Amniotic epithelial cell (primary cell): Measurements from ENCODE around the gene HEXIM2.

Experiments
- DNase-seq: peaks from one replicate; pipeline ENCODE4 v3.0.0-alpha.2; 2010; ENCODE audit warnings: low read depth

The HEXIM2 gene

GRCh38 chr17:45144199-45145034 is 17.3 kb upstream of the HEXIM2 start:
- DNase-seq = no peak

GRCh38 chr17:45145035-45145389 is 16.7 kb upstream of the HEXIM2 start:
- no peak for DNase-seq

GRCh38 chr17:45146166-45146565 is 15.5 kb upstream of the HEXIM2 start:
- no peak for DNase-seq

DNA sequence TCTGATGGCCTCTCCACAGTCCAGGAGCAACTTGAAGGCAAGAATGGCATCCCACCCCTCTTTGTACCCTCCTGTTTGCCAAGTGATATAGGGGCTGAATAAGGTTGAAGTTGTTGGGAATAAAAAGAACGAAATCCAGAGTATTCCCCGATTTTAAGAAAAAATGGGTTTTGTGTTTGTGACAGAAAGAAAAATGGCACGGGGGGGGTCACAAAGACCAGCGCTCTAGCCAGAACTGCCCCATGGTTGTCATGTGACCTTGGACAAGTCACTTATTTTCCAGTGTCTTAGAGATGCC is 15.1 kb upstream of the HEXIM2 start:
- DNase-seq = no peak

- peak; percentile 95 for DNase-seq
Measured at GRCh38 chr17:45146890-45147580, 14.6 kb upstream of the HEXIM2 start.

DNA sequence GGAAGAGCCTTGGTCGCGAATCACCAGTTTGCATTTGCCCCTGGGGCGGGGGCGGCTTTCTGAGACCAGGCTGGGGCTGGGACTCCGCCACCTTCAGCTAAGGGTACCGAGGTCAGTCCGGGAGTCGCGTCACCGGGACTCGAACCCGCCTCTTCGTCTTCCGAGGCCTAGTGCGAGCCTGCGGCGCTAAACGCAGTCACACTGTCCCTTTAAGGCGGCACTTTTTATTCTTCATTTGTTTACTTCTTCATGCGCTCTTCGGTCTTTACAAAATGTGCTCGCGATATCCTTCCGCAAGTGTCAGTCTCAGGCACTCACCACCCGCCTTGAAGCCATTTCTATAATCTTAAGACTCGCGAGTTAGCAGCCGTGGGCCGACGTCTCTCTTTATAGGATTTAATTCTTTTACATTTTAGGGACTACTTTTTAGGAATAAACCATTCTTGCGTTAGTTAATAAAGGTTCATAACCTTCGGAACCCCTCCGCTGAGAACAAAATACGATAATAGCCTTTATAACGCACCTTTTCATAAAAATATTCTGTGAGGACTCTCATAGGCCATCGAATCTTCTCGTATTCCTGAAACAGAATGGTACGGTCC is 14.0 kb upstream of the HEXIM2 start:
- peak; percentile 97 for DNase-seq

DNA sequence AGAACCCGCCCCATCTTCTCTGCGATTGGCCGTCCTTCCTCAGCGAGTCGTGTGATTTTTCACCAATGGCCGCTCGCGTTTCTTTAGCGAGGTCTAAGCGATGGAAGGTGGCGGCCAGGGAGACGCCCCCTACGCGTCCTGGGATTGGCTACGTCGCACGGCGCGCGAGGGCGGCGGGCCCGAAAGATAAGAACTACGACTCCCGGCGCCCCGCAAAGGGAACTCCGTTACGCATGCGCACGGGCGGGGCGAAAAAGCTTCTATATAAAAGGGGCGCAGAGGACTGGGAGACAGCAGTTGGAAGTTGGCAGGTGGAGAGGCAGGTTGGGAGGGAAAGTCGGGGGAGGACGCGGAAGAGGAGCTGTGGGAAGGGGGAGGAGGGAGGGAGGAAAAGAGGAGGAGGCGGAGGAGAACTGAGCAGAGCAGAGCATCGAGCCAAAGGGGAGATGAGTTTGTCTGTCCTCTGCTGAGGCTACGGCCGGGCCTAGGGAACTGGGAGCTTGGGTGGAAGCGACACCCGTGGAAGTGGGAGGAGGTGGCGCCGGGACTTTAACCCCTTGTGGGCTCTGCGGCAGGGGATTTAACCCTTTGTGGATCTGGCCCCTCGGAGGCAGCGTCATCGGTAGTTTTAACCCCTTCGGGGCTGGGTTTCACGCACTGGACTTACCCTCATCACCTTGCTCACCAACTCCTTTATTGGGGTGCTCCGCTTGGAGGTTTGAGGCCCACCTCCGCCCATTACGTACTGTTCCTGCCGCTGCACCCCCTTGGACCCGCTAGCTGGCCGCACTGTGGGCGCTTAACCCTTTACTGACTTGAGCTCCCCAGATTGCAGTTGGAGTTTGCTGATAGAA is 13.3 kb upstream of the HEXIM2 start, which contains the start of gene HEXIM1:
TSS of gene HEXIM1 (plus strand) at position 293 of the 854 bp plus-strand sequence. CDS start 716 bp downstream, outside the sequence.
- peak; percentile 99 for DNase-seq

DNA sequence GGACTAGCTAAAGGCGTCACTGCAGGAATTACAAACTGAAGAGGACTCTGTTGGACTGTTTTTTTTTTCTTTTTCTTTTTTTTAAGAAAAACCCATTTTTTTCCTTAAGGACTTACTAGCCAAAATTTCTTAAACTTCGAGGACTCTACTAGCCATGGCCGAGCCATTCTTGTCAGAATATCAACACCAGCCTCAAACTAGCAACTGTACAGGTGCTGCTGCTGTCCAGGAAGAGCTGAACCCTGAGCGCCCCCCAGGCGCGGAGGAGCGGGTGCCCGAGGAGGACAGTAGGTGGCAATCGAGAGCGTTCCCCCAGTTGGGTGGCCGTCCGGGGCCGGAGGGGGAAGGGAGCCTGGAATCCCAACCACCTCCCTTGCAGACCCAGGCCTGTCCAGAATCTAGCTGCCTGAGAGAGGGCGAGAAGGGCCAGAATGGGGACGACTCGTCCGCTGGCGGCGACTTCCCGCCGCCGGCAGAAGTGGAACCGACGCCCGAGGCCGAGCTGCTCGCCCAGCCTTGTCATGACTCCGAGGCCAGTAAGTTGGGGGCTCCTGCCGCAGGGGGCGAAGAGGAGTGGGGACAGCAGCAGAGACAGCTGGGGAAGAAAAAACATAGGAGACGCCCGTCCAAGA is 12.5 kb upstream of the HEXIM2 start:
- peak; percentile 71 for DNase-seq

- peak; percentile 69 for DNase-seq
Measured at GRCh38 chr17:45149669-45150664, 11.7 kb upstream of the HEXIM2 start.

DNA sequence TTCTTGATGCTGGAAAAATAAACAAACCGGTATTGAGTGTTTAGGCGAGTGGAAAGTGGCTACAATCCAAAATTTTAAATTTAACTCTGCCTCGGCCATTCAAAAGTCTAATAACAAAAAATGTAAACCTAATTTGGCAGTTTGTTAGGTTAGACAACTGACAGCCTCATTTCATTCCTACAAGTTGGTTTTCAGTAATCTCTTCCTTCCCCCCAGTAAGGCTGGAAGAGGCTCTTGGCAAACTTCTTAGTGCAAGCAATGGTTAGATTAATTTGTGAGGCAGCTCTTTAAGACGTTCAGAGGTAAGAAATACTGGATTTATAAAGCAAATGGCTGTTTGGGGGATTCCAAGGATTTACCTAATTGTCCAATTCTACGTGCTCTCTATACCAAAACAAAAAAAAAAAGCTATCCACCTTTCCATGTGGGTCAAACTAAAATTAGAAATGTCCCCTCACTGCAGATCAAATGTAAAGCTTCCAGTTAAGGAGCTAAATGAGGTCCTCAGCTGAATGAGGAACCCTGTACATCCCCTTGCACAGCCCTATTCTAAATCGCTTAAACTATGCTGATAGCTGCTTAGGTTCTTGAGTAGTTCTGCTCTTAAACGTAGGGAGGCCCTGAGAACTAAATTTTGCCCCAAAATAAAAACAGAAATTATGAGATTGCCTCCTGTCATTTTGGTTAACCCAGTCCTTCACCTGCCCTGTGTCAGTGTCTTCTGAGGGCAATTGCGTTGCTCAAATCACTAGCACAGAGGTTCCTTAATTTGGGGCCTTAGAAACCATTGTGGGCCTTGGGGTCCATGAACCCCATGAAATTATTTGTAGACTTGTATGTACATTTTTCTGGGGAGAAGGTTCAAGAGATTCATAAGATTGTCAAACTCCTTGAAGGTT is 10.5 kb upstream of the HEXIM2 start:
- no peak for DNase-seq

DNA sequence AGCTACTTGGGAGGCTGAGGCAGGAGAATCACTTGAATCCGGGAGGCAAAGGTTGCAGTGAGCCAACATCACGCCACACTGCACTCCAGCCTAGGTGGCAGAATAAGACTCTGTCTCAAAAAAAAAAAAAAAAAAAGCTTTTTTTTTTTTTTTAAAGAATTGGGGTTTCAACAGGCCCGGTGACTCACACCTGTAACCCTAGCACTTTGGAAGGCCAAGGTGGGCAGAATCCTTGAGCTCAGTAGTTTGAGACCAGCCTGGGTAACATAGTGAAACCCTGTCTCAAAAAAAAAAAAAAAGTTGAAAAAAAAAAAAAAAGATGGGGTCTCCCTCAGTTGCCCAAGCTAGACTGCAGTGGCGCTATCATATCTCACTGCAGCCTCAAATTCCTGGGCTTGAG is 6.6 kb upstream of the HEXIM2 start:
- no peak for DNase-seq

- no peak for DNase-seq
Measured at GRCh38 chr17:45155483-45155882, 6.2 kb upstream of the HEXIM2 start.

DNA sequence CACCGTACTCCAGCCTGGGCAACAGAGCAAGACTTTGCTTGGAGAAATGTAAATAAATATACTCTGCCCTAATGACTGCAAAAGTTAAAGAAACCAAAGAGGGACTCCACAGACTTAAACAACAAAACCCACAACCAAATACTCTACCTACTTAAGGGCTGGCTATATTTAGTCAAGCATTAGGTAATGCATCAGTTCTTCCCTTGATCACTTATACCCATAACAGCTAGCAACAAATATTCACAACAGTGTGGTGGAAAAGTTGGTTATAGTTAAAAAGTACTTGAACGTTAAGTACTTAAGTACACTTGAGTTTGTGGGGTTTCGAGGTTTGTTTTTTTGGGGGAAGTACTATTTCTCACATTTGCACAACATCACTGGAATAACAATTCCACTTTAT is 5.4 kb upstream of the HEXIM2 start:
- no peak for DNase-seq

DNA sequence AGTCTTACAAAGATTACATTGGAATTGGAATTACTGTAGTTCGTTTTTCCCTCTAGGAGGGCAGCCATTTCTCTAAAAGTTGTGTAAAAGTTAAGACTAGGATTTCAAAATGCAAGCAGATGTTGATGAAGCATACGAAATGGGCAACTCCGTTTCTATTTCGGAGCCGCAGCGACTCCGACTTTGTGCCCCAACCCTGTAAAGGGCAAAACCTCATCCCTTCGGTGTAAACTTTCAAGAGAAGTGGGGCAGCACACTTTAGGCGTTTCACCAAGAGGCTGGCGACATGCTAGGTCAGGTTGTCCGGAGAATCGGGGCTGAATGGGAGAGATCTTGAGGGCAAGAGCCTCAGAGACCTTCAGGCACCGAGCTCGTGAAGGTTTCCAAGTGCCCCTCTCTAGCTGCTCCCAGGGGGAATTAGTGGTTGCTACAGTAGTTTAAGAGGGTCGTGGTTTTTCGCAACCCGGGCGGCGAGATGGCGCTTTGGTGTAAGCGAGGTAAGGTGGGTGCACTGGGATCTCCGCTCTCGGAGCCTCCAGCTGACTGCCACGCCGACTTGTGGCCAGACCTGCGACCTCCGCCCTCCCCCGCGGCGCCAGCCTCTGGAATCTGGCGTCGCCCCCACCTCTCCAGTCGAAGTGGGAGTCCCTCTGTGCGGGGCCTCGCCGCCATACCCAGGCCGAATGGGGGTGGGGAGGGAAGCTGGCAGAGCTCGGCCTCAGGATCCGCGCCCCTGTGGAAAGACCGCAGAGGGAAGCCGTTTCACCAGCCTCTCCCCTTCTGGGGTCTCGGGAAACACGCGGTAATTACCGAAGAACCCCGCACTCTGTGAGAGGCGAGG is 1.0 kb upstream of the HEXIM2 start:
- DNase-seq = peak; percentile 63

- no peak for DNase-seq
Measured at GRCh38 chr17:45162025-45162687, 481 bp downstream of the HEXIM2 start.

GRCh38 chr17:45164734-45165269 is 3.1 kb downstream of the HEXIM2 start:
- DNase-seq = no peak

DNA sequence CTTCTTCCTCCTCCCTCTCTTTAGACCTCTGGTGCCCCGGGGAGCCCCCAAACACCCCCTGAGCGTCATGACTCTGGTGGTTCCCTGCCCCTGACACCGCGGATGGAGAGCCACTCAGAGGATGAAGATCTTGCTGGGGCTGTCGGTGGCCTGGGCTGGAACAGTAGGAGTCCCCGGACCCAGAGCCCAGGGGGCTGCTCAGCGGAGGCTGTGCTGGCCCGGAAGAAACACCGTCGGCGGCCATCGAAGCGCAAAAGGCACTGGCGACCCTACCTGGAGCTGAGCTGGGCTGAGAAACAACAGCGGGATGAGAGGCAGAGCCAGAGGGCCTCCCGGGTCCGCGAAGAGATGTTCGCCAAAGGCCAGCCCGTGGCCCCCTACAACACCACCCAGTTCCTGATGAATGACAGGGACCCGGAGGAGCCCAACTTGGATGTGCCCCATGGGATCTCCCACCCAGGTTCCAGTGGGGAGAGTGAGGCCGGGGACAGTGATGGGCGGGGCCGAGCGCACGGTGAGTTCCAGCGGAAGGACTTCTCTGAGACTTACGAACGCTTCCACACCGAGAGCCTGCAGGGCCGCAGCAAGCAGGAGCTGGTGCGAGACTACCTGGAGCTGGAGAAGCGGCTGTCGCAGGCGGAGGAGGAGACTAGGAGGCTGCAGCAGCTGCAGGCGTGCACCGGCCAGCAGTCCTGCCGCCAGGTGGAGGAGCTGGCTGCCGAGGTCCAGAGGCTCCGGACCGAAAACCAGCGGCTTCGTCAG is 7.5 kb downstream of the HEXIM2 start:
- no peak for DNase-seq
